Lower leg skin (tissue), 4 donors: ENCODE measurements around the gene JADE1. TPM values are rescaled to one million over a fixed set of nuclear protein-coding genes. Genes with fewer than 3 reads are reported as not detected.

Experiments
- DNase-seq, 2 donors: peaks; one replicate each; pipeline ENCODE4 v3.0.0-alpha.2; 2019; ENCODE audit warnings: low spot score in 2 of 2
- H3K4me3 ChIP-seq: fragments of 200-600 bp; sonication (generic); 2 replicates; pipeline ENCODE4 v1.5.1; 2017; ENCODE audit warnings: mild to moderate bottlenecking, low read depth; ENCODE audit not compliant: poor library complexity, severe bottlenecking
- POLR2A ChIP-seq, 2 donors: fragments of 450-650 bp; IDR thresholded peaks; one replicate each; pipeline ENCODE4 v1.6.1; 2016 to 2017; ENCODE audit warnings: antibody characterized with exemption in 2 of 2, mild to moderate bottlenecking in 1 of 2, moderate library complexity in 1 of 2
- WGBS, 2 donors: methylation state at CpG; one replicate each; pipeline ENCODE4 v1.1.5; 2018; 5-methylcytosine and 5-hydroxymethylcytosine counted together
- intact Hi-C: fragments of 100-400 bp; cut with DNase I; formaldehyde crosslinking; loops from one replicate; pipeline ENCODE4 v1.15.0; 2023; ENCODE audit warnings: low total_unique reads
- total RNA-seq, 4 donors: library from RNA; depleted of rRNA; stranded (reverse); fragments of >200 nt; gene quantifications; one replicate each; pipeline ENCODE4 v1.1.0, GENCODE V29; 2016
- TF ChIP-seq, protein P1 (sequence below), 3 donors: fragments of 450-650 bp; IDR thresholded peaks; one replicate each; pipeline ENCODE4 v1.5.1; 2016; ENCODE audit warnings: antibody characterized with exemption in 3 of 3, mild to moderate bottlenecking in 3 of 3, moderate library complexity in 2 of 3

The JADE1 gene
- total RNA-seq, 4 donors from 2014 or later, result 13.5 to 36.7 (median 19.6) TPM

DNA sequence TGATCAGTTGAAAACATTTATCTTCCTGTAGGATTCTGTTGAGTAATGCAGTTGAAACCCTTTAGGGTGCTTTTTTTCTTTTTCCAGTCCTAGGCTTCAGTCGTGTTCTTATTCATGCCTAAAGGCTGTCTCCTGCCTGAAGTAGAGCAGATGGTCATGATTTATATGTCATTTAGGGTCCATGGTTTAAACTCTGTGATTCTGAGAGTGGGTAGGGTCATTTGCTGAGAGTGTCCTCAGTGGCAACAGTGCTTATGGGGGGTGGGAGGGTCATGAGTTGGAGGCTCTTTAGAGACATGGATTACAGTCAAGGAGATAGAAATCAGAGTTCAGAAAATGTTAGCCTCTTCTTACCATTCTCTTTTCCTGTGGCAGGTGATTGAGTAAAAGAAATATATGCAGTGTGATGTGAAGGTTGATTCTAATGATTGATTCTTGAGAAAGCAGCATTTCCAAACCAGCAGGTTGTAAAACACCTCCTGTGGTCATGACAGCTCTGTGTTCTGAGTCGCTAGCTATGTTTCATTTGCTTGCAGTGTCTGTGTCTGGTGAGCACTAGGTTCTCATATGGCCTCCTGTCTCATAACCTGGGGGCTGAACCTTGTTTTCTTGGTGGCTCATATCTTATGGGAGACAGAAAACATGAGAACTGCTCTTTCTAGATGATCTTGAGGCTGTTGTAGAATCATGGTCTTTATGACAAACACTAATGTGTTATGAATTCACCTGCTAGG lies 60.4 kb downstream of the JADE1 start:
- no peak overlapping the region for H3K4me3 ChIP-seq
- 76 to 88% methylated on average over 2 of the region's 2 CpGs for WGBS, 2 donors
- intact Hi-C loops, result no loop called here

DNA sequence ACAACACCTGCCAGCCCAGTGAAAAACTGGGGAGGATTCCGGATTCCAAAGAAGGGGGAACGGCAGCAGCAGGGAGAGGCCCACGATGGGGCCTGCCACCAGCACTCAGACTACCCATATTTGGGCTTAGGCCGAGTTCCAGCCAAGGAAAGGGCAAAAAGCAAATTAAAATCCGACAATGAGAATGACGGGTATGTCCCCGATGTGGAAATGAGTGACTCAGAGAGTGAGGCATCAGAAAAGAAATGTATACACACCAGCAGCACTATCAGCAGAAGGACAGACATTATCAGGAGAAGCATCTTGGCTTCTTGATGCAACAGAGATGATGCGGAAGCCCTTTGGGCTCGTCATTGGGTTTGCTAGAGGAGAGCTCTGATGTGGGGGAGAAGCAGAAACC lies 62.4 kb downstream of the JADE1 start:
- no peak overlapping the region for H3K4me3 ChIP-seq
- WGBS, 2 donors, result 89 to 93% methylated on average over 9 of the region's 9 CpGs
- intact Hi-C loops, result no loop called here
- DNase-seq, result no peak
- TF ChIP-seq, protein P1, sequence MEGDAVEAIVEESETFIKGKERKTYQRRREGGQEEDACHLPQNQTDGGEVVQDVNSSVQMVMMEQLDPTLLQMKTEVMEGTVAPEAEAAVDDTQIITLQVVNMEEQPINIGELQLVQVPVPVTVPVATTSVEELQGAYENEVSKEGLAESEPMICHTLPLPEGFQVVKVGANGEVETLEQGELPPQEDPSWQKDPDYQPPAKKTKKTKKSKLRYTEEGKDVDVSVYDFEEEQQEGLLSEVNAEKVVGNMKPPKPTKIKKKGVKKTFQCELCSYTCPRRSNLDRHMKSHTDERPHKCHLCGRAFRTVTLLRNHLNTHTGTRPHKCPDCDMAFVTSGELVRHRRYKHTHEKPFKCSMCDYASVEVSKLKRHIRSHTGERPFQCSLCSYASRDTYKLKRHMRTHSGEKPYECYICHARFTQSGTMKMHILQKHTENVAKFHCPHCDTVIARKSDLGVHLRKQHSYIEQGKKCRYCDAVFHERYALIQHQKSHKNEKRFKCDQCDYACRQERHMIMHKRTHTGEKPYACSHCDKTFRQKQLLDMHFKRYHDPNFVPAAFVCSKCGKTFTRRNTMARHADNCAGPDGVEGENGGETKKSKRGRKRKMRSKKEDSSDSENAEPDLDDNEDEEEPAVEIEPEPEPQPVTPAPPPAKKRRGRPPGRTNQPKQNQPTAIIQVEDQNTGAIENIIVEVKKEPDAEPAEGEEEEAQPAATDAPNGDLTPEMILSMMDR (IDR thresholded peaks at IDR 0.05), result no peak
- no peak for TF ChIP-seq POLR2A (IDR thresholded peaks at IDR 0.05)

More for the DNA sequence above, 60.4 kb downstream of the JADE1 start:
- no peak for TF ChIP-seq POLR2A (IDR thresholded peaks at IDR 0.05)
- TF ChIP-seq, protein P1 (IDR thresholded peaks at IDR 0.05), result no peak
- DNase-seq, result no peak

DNA sequence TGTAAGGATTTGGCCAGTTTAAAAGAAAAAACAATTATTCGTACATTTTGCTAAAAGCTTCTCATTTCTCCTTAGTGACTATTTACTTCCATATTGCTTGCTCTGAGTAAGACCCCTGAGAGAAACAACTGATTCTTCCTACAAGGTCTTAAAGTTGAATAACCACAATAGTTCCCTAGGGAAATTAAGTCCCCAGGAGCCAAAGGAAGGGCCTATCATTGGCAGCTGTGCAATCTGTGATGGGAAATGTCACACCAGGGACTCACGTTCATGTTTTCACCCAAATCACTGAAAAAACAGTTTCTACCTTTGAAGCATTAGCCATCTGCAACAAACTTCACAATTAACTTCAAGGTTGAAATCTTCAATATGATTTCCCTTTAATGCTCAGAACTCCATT lies 66.7 kb downstream of the JADE1 start:
- 90 to 91% methylated on average over 2 of the region's 2 CpGs for WGBS, 2 donors
- H3K4me3 ChIP-seq, result no peak overlapping the region
- DNase-seq, result no peak
- intact Hi-C loops, result no loop called here
- TF ChIP-seq, protein P1 (IDR thresholded peaks at IDR 0.05), result no peak
- TF ChIP-seq POLR2A (IDR thresholded peaks at IDR 0.05), result no peak

DNA sequence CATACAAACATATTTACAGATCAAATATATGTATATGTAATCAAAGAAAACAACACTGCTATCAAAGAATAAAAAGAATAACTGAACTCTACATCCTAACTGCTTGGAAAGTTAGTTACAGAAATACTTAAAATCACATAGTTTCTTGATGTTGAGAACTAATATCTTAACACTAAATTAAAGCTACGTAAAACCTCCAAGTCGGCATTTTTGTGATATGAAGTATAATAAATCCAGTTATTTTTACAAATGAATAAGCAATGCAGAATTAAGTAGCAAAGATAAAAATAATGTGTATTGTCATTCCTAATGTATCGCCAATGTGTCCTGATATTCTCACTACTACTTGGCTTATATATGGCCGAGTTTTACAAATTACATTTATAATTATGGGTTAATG lies 68.4 kb downstream of the JADE1 start:
- TF ChIP-seq, protein P1 (IDR thresholded peaks at IDR 0.05), result no peak
- TF ChIP-seq POLR2A (IDR thresholded peaks at IDR 0.05), result no peak
- 95 to 97% methylated on average over 4 of the region's 4 CpGs for WGBS, 2 donors
- no peak for DNase-seq
- H3K4me3 ChIP-seq, result no peak overlapping the region
- intact Hi-C loops, result no loop called here

DNA sequence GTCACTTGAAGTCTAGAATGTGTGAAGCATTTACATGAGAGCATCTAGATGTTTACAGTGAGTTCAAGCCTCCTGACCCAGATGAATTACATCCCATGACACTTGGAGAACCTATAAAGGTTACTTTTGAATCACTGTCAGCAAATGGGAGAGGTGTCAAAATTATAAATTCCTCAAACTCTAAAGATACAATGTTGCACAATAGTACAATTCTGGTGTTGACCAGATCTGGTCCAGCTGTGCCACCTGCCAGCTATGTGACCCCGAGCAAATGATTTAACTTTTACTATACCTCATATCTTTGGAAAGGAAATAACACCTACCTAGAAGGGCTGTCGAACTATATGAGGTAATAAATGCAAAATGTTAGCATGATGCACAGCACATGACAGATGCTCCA lies 69.8 kb downstream of the JADE1 start:
- intact Hi-C loops, result no loop called here
- no peak for TF ChIP-seq POLR2A (IDR thresholded peaks at IDR 0.05)
- TF ChIP-seq, protein P1 (IDR thresholded peaks at IDR 0.05), result no peak
- 76 to 86% methylated on average over 2 of the region's 2 CpGs for WGBS, 2 donors
- H3K4me3 ChIP-seq, result no peak overlapping the region
- DNase-seq, result no peak

DNA sequence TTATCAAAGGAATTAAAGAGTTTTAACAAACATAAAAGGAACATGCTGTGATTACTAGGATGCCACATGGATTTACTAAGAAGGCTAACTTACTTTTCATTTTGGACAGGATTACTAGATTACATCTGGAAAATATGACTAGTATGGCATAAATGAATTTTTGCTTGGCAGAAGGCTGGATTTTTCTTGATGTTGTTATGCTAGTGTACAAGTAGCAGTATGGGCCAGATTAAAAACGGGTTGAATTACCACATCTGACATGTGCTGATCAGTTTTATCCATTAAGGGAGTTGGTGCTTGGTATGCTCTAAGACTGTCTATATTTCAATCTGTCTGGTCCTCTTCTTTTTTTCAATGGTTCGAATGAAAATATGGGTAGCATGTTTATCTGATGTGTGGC lies 70.5 kb downstream of the JADE1 start:
- intact Hi-C loops, result no loop called here
- TF ChIP-seq, protein P1 (IDR thresholded peaks at IDR 0.05), result no peak
- no peak for TF ChIP-seq POLR2A (IDR thresholded peaks at IDR 0.05)
- WGBS, 2 donors, result 60 to 62% methylated on average over 2 of the region's 2 CpGs
- no peak overlapping the region for H3K4me3 ChIP-seq
- DNase-seq, result no peak
